GM21515 (cell line): ENCODE measurements around the gene LOXHD1.

Experiments
- ATAC-seq: cut with Tn5 transposase; IDR thresholded peaks from one replicate; pipeline ENCODE4 v1.9.1; 2021; ENCODE audit not compliant: unreplicated experiment

LOXHD1 gene

DNA sequence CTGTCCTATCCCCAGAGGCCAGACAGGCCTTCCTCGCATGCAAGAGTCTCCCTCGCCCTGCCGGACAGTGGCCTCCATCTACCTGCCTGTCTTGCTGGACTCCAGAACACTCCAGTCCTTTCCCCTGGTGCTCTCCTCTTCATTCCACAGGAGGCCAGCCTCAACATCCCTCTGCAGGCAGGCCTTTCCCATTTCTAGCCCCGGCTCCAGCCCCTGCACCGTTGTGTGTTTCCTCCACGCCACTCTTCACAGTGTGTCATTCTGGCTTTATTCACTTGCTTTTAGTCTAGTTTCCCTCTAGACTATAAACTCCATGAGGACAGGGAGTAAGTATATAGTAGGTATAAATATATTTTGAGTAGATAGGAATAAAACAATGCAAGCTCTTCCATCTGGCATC is 81.2 kb downstream of the LOXHD1 start:
- ATAC-seq = no peak

DNA sequence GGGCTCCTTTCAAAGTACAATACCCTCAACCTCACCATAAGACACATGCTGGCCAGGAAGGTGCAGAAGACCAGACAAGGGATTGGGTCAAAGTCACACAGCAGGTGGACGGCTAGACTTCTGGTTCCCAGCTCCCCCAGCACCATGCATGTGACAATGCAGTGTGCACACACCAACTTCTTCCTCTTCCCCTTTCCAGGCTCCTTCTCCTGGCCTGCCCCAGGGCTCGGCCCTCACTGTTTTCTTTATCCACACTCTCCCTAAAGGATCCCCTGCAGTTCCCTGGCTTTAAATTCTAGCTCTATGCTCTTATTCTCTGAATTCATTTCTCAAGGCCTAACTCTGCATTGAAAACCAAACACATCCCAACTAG is 82.3 kb downstream of the LOXHD1 start:
- ATAC-seq = no peak

DNA sequence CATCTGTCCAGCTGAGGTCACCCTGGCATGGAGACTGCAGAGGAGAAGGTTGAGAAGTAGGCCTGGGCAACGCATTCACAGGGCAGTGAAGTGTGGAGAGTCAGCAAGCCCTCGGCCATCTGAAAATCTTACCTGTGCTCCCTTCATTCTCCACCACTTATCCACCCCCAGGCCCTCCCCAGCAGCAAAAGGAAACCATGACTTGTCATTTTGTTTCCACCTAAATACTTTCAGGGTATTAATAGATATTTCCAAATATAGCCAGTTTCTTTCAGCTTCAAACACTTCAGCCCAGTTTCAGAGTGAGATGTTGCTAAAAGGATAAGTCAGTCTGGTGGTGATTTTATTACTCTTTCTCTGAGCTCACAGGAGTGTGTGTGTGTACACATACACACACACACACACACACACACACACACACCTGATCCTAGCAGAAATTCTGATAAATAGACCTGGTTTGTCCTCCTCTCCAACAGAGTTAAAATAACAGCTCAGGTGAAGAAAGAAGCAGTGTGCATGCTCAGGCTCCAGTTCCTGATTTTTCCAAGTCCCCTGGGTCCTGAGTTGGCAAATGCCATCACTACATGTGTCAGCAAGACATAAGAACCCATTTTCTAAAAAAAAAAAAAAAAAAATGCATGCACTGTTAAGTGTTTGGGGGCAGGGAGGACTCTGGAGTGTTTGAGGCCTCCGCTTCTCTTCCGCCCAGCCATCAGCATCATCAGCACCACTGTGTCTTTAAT is 82.8 kb downstream of the LOXHD1 start:
- peak; percentile 61 for ATAC-seq

DNA sequence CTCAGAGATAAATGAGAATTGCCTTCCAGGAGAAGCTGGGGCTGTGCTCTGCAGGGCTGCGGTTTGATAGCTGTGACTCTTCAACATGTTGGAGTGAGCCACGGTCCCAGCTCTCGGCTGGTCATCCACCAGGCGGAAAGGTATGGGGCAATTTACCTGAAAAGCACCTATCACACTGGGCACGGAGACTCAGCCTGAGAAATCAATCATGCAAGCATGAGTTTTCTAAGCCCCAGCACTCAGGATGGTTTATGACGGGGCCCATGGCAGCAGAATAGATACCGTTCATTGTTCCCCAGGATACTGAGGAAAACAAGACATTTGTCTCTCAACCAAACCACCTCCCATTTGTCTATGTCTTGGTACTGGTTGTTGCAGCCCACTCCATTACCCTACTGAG is 83.9 kb downstream of the LOXHD1 start:
- ATAC-seq = no peak

DNA sequence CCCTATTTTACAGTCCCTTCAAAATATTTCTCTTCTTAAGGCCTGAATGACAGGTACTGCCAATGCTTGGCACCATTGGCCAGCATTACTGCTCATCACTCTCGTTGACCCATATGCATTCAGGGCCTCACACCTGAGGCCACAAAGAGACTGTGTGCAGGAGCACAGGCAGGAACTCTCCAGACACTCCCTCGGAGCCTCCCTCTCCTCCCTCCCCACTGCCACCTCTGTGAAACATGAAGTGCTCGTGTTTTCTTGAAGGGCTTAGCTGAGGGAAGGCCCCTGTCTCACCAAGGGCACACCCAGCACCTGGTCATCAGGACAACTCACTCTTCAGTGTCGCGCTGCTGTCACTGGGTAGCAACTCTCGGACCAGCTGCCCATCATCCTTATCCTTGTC is 85.3 kb downstream of the LOXHD1 start:
- ATAC-seq = no peak

DNA sequence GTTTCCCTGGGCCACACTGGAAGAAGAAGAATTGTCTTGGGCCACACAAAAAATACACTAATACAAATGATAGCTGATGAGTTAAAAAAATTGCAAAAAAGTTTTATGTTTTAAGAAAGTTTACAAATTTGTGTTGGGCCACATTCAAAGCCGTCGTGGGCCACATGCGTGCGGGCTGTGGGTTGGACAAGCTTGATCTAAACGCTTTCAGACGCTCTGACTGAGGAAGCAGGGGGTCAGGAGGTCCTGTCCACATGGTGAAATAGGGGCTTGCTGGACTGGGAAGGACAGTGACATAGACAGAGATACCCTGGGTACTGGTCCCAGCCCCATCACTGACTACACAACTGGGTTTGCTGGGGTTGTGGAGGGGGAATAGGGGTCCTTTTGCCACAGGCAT is 86.4 kb downstream of the LOXHD1 start:
- ATAC-seq = no peak

DNA sequence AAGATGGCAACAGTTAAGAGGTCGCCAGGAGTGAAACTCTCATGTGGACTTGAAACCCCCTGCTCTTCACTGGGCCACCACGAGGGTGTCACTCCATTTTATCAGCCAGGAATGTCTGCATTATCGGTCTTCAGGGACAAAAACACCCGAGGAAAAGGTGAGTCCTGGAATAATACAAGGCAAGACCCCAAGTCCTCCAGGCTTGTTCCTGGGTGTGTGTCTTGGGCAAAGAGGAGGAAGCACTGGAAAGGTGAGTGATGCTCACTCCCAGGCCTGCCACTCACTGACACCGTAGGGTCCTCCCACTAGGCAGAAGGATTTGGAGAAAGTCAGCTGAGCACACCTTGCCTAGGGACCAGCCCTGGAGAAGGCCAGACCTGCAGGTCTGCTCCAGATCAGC is 86.9 kb downstream of the LOXHD1 start:
- ATAC-seq = no peak

DNA sequence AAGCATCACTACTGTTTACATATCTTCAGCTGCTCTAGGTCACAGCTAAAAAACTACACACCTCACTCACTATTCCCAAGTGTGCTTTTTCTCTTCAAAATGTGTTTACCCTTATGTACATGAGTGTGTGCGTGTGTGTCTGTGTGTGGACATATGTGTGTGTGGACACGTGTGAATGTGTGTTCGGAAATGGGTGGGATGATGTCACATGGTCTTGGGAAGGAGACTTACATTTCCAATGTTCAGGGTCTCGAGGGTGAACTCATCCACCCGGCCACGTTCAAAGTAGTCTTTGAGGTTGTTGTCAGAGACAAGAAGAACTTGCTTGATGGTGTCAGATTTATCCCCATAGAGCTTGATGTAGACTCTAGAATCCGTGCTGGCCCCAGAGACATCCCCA is 87.8 kb downstream of the LOXHD1 start:
- no peak for ATAC-seq

DNA sequence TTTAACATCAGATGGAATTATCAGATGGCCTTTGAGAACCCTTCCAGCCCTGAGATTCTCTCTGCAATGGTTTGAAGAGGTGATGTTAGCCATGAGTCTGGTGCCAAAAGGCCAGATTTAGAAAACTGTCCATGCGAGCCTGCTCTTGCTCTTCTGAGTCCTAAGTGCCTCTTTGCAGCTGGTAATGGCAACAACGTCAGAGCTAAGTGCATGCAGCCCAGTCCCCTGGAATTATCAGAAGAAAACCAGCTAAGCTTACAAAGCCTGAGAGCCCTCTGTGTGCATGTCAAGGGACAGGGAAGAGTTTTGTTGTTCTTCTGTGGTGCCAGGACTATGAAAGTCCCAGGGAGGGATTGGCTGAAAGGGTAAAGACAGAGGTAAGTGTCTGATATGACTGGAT is 89.8 kb downstream of the LOXHD1 start:
- ATAC-seq = no peak

DNA sequence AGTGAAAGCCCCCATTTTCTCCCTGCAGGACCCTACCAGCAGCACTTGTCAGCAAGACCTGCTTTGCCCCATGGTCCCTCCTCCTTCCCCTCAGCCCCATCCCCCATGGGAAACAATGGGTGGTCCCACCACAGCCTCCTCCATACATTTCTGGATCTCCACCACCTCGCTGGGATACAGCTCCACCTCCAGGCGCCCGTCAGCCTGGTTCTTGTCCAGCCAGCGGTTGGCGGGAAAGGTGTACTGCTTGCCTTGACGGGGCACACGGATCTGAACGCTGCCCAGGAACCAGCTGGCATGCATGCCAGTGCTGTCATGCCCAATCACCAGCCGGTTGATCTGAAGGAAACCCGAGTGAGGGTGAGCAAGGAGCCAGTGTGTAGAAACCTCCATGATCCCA is 90.9 kb downstream of the LOXHD1 start:
- ATAC-seq = no peak

DNA sequence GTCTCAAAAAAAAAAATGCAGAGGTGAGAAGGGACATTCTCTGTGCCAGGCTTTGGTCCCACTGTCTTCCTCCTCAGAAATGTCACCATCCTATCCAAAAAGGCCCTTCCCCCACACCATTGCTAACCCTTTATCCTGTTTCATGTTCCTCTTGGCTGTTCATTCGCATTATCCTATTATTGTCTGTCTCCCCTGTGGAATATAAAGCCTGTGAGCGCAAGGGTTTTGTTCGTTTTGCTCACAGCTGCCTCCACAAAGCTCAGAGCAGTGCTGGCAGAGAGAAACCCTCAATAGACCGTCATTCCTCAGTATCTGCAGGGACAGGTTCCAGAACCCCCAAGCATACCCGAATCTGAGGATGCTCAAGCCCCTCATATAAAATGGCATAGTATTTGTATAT is 91.8 kb downstream of the LOXHD1 start:
- no peak for ATAC-seq

DNA sequence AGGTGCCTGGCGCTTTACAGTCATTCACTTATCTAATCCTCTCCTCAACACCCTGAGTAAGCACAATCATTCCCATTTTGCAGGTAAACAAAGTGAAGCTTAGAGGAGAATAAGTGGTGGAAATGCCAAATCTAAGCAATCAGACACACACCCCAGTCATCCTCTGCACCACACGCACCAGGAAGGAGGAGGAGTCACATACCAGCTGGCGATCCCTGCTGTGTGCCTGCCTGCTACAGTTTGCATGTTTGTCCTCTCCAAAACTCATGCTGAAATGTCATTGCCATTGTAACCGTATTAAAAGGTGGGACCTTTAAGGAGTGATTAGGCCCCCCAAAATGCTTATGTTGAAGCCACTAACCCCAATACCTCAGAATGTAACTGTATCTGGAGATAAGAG is 93.7 kb downstream of the LOXHD1 start:
- no peak for ATAC-seq

DNA sequence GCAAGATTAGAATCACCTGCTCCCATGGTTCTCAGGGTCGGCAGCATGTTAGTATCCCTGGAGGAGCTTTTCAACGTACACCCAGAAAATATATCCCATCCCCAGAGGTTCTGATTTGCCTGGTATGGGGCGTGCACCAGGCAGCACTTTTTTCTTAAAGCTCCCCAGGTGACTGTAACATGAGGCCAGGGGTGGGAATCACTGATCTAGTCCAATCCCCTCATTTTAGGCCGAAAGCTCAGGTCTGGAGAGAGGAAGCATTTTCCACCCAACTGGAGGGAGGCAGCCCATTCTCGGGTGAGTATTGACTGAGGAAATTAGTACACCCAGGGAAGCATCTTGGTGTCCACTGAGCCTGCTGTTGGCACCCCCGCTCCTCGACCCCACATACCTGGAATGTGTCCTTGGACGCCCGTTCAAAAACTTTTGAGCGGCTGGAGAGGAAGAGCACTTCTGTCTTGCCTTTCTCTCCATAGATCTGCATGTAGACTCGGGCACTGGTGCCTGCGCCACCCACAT is 94.3 kb downstream of the LOXHD1 start:
- ATAC-seq = no peak

DNA sequence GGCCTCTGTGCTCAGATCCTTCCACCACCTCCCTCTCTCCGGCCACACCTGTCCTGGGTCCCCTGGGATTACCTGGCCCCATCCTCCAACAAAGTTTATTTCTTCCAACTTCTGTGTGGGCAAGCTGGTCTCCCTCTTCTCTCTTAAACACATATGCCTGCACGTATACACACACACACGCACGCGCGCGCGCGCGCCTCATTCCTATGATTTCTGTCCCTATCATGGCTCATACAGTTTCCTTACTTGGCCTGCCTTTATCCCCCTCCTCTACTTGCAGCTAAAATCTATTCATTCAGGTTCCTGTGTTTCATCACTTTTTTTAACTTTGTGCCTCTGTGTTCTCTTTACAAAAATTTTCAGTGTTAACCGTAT is 96.4 kb downstream of the LOXHD1 start:
- no peak for ATAC-seq

DNA sequence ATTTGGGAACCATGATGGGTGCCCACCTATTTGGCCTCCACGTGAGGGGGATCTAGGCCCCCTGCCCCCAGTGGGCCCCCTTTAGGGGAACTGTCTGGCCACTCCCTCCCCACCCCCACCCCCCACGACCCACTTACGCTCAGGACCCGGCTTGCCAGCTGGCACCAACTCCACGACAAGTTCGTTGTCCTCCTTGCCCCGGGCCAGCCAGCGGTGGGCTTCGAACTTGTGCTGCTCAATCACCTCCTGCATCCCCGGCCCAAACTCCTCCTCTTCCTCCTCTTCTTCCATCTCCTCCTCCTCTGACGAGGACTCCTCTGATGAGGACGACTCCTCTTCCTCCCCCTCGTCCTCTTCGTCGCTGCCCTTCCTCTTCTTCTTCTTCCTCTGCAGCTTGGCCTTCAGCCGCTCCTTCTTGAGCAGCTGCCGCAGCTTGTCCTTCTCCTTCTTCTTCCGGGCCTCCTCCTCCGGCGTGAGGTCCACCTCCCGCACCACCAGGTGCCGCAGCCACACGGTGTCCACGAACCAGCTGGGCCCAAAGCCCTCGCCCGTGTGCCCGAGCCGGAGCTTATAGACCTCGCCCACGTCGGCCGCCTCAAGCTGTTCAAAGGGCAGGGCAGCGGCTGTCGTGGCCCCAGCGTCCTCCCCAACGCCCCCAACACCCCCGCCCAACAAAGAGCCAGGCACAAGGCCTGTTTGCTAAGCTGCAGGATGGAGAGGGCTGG is 96.9 kb downstream of the LOXHD1 start:
- ATAC-seq = no peak

DNA sequence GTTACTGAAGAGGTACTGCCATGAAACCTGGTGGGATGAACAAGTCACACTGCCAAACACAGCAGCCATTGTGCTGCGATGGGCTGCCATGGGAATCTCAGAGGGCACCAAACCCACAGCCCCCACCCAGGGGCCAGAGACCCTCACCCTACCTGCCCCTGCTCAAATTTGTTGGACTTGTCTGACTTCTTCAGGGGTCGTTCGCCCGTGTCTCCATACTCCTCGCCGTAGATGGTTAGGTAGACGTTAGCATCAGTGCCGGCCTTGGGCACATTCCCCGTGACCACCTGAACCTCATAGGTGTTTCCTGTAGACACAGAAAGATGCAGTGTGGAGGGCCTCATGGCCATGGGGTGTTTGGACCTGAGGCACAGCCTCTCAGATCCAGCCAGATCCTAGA is 97.7 kb downstream of the LOXHD1 start:
- ATAC-seq = no peak

DNA sequence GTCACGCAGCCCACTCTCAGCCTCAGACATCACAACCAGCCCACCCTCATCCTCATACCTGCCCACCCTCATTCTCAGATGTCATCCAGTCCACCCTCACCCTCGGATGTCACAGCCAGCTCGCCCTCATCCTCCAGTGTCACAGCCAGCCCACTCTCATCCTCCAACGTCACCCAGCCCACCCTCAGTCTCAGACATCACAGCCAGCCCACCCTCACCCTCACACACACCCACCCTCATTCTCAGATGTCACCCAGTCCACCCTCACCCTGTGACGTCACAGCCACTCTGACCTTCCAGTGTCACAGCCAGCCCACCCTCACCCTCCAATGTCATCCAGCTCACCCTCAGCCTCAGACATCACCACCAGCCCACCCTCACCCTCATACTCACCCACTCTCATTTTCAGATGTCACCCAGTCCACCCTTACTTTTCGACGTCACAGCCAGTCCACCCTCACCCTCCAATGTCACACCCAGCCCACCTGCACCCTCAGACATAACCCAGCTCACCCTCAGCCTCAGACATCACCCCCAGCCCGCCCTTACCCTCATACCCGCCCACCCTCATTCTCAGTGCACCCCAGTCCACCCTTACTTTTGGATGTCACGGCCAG is 100.3 kb downstream of the LOXHD1 start:
- ATAC-seq = no peak

DNA sequence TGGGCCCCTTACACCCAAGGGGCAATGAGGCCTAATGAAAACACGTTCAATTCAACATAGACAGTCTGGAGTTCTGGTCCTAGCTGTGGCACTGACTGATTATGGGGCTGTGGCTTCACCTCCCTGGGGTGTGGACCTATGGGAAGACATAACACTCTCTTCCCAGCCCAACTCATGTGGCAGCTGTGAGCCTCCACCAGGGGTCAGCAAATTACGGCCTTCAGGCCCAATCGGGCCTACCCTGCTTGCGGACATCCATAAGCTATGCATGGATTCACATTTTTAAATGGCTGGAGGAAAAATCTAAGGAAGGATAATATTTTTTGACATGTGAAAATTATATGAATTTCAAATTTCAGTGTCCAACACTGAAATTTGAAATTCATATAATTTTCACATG is 101.3 kb downstream of the LOXHD1 start:
- no peak for ATAC-seq

DNA sequence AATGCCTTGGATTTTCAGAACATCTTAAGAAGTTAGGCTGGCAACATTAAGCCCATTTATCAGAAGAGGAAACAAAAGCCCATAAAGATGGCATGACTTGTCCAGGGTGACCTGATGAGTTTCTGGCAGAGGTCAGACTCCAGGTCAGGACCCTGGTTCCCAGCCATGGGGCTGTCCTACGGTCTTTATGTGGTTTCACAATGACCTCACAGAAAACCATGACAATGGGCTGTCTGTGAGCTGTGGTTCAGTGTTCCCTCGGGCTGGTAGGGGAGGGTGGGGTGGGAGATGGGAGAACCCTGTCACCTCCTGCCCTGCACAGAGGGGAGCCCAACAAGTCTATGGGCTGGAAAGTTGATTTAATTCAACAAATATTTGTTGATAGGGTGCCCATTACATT is 101.8 kb downstream of the LOXHD1 start:
- no peak for ATAC-seq

DNA sequence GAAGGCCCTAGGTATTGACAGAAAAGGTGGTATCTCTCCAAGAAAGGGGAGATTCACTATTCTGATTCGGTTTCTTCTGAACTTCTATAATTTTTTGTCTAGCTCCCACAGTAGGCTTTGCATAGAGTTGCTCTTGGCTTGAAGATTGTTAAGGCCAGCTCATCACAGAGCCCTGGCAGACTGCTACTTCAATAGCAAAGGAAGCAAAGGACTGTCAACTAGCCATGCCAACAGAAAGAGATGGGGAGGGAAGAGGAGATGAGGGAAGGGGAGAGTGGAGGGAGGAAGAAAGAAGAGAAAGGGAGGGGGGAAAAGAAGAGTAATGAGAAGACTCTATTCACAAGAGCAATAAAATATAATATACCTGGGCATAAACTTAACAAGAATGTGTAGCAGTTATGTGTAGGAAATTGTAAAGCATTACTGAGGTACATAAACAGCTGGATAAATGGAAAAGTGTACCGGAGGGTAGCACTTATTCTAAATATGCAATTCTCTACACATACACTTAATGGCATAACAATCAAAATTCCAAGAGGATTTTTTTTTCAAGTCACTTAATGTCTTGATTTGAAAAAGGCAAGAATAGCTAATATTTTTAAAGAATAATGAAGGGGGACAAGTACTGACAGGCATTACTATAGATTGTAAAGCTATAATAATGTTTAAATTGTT is 102.5 kb downstream of the LOXHD1 start:
- no peak for ATAC-seq

DNA sequence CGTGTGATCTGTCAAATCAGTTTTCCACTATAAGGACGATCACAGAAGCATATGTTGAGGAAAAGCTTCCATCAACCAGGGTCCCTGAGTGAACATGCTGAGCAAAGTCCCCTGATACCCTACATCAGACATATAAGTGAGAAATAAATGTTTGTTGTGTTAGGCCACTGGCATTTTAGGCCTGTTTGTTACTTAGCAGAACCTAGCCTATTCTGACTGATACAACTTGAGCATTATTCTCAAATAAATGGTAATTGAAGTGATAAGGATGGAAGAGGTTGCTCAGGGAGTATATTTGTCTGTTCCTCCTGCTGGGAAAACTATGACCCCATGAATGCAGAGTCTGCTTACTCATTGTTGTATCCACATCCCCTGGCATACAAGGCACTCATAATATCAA is 106.4 kb downstream of the LOXHD1 start:
- no peak for ATAC-seq

DNA sequence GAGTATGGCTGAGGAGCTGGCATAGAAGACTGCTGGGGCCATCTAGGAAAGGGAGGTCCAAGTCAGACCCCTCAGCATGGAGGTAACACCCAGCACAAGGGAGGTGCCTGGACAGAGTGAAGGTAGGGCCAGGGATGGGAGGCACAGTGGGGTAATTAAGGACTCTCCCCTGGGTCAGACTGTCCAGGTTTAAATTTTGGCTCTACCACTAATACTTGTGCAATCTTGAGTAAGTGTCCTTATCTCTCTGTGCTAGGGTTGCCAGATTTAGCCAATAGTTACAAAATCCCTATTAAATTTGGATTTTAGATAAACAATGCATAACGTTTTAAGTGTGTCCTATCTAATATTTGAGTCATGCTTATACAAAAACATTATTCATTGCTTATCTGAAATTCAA is 109.5 kb downstream of the LOXHD1 start:
- ATAC-seq = no peak
